Stimulated activated CD4-positive, alpha-beta T cell treated with anti-CD3 and anti-CD28 coated beads, Interleukin-4, amount 100 ng/mL, for 48 hours (primary cell): Measurements from ENCODE around the gene SLITRK2.

Experiments used
- DNase-seq, 2 donors: peaks; one replicate each; pipeline ENCODE4 v3.0.0-alpha.2; 2020; ENCODE audit warnings: low read depth in 2 of 2

SLITRK2 gene, protein sequence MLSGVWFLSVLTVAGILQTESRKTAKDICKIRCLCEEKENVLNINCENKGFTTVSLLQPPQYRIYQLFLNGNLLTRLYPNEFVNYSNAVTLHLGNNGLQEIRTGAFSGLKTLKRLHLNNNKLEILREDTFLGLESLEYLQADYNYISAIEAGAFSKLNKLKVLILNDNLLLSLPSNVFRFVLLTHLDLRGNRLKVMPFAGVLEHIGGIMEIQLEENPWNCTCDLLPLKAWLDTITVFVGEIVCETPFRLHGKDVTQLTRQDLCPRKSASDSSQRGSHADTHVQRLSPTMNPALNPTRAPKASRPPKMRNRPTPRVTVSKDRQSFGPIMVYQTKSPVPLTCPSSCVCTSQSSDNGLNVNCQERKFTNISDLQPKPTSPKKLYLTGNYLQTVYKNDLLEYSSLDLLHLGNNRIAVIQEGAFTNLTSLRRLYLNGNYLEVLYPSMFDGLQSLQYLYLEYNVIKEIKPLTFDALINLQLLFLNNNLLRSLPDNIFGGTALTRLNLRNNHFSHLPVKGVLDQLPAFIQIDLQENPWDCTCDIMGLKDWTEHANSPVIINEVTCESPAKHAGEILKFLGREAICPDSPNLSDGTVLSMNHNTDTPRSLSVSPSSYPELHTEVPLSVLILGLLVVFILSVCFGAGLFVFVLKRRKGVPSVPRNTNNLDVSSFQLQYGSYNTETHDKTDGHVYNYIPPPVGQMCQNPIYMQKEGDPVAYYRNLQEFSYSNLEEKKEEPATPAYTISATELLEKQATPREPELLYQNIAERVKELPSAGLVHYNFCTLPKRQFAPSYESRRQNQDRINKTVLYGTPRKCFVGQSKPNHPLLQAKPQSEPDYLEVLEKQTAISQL

GRCh38 chrX:145817331-145818185, at the start of gene SLITRK2:
Gene SLITRK2, plus strand, starts transcription at chrX:145817829. Its CDS starts 4,597 bp downstream, at chrX:145822426.
- DNase-seq = no peak

DNA sequence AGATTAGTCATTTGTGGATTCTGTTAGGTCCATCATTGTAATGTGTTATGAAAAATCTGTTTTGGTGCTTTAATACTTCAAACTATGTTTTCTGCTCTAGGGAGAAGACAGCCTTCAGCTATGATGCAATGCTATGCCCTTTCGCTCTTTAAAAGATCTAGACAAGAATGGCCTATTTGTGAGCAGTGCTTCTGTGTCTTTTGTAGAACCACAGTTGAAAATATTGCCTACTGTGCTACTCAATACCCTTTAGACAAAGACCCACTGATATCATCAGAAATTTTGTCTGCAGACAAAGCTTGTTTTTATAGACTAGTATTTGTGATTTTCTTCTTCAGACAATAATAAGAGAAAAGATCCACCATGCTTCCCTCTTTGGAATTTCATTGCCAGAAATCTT, 44.6 kb upstream of the SLITRK2 start:
- DNase-seq = no peak

DNA sequence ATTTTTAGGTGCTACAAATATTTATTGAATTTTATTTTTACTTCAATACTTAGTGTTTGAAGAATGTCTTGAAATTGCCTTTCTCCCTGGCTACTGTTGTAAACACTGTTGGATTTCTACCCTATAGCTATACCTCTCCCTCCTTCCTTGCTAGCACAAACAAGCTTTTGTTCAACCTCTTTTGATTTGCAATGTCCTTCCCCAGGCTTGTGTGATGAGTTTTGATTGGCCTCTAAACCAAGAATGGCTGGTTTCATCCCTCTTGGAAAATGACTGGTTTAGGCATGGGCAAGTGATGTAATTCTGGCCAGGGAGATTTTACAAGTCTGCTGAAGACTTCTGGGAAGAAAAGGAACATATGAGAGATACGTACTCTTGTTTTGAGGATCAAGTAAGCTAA, 25.3 kb upstream of the SLITRK2 start:
- no peak for DNase-seq

GRCh38 chrX:145803508-145803907, 14.1 kb upstream of the SLITRK2 start:
- DNase-seq = no peak

DNA sequence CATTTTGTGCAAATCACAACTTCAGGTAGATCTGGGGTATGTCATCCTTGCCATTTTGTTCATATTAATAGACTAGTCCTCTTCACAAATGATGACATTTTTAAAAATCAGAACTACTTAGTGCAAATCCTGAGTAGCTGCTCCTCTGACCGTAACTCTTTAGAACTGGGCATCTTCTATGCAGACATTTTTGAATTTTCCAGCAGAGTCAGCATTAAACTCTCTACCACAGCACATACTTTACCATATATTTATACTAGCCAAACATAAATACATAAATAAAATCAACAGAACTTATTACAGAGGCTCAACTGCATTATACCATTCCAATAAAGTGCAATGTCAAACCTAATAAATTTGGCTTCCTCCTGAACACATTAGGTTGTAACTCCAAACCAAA, 4.5 kb upstream of the SLITRK2 start:
- no peak for DNase-seq

- DNase-seq = no peak
These were observed 871 bp upstream of the SLITRK2 start for GRCh38 chrX:145816601-145817315.

GRCh38 chrX:145818186-145819113, 821 bp downstream of the SLITRK2 start:
- DNase-seq = no peak

DNA sequence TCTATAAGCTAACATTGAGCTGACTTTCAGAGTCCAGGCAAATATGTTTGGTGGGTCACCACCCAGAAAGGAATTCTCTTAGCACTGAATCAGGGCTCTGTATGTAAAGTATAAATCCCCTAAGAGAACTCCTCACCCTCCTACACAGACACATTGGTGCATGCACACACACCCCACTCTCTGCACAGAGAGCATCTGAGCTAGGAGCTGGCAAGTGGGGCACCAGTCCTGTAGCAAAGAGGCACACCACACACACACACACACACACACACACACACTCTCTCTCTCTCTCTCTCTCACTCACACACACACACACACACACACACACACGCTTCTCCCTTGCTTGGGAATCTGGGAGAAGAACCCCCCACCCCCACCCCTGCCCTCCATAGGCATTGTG, 3.2 kb downstream of the SLITRK2 start:
- DNase-seq = no peak

DNA sequence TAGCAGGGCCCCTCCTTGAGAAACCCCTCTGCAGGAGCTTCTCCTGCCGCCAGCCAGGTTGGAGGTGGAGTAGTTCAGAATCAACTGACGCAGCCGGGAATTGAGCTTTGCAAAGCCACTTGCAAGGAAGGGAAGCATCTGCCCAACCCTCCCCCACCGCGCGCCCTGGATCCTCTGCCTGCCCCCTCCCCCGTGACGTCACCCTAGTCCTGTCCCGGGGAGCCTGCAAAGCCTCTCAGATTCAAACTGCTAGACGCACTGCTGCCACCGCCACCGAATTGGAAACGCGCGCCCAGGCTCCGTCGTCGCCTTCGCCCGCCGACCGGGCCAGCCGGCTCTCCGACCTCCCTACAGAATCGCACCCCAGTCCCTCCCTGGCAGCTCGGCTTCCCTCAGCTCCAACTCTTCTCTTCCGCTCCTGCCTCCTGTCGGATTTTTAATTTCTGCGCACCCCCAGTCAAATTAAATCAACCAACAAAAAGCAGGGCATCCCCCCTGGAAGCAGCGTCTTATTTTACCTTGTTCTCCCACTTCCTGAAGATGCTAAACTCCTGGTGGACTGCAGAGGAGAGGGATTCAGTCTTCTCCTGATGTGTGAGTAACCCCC, 3.8 kb downstream of the SLITRK2 start:
- no peak for DNase-seq

GRCh38 chrX:145821898-145822571, 4.4 kb downstream of the SLITRK2 start:
- no peak for DNase-seq

DNA sequence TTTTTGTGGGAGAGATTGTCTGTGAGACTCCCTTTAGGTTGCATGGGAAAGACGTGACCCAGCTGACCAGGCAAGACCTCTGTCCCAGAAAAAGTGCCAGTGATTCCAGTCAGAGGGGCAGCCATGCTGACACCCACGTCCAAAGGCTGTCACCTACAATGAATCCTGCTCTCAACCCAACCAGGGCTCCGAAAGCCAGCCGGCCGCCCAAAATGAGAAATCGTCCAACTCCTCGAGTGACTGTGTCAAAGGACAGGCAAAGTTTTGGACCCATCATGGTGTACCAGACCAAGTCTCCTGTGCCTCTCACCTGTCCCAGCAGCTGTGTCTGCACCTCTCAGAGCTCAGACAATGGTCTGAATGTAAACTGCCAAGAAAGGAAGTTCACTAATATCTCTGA, 5.5 kb downstream of the SLITRK2 start:
- no peak for DNase-seq

DNA sequence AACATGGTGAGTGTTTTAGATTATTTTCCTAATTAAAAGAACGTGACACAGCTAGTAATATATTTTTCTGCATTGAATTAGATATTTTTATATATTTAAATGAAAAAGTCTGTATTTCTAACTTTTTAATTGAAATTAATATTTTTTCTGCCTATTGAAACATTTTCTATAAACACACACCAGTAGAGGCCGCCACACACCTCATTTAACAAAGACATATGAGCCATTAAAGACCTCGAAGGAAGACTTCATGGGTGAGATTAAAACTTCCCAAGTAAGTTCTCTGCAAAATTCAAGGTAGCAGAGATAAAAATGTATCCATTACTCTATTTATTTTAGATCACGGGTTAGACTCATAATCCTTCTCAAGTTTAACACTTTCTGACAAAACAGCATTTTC, 8.3 kb downstream of the SLITRK2 start:
- no peak for DNase-seq

DNA sequence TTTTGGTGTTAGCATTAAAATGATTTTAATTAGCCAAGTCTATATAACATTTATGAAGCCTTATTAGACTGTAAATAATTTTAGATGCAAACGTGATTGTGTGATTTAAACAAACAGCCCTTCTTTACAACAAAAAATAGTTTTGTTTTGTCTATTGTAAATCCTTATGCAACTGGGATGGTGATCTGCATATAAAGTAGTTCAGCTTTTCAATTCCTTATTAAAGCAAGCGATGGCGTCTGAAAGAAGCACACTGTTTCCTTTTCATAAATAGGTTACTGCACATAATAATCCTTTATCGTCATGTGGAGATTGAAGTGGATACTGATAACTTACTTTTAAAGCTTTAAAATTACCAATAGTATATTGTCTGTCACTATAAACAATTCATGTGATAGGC, 8.8 kb downstream of the SLITRK2 start:
- no peak for DNase-seq

DNA sequence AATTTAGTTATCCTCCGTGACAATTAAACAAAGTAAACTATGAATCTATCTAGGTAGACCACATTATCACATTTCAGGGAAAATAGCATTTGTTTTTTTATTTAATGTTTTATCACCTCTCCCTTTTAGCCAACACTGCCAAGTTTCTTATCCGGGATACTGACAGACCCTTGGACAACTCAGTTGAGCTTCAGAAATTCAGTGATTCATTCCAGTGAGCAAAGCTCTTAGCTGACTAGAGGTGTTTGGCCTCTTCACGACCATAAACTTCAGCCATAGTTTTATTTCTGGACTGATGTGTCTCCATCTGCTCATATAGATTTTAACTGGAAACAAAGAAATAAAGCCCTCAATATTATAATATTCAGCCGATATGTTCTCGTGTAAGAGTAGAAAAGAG, 15.2 kb downstream of the SLITRK2 start:
- no peak for DNase-seq

DNA sequence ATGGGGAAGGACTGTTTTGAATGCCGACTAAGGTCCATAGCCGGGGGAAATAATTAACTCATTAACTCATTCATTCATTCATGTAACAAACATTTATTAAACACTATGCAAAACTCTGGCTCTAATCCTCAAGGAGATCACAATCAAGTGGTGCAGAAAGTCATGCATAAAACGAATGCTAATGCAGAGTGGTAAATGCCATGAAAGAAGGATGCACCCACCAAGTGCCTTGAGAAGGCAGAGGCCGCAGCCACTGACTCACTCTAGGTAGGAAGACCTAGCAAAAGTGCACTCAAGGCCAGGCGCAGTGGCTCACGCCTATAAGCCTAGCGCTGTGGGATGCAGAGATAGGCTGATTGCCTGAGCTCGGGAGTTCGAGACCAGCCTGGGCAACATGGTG, 22.9 kb downstream of the SLITRK2 start:
- DNase-seq = no peak

GRCh38 chrX:145843146-145843904, 25.7 kb downstream of the SLITRK2 start:
- no peak for DNase-seq

DNA sequence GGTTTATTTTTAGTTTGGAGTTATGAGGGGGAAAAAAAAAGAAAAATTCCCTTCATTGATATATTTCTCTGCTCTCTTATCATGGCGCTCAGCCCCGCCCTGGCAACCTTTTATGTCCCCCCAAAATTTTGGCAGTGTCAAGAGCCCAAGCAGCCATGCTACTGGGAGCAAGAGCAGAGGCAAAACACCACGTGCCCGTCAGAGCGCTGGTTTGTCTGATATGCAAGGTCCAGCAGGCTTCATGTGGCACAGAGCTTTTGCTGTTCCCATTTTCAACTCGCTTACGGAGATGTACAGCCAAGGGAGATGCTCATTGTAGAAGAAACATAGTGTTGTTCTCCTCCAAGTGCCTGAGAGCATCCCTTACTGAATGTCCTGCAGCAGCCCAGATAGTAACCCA, 27.3 kb downstream of the SLITRK2 start:
- DNase-seq = no peak

DNA sequence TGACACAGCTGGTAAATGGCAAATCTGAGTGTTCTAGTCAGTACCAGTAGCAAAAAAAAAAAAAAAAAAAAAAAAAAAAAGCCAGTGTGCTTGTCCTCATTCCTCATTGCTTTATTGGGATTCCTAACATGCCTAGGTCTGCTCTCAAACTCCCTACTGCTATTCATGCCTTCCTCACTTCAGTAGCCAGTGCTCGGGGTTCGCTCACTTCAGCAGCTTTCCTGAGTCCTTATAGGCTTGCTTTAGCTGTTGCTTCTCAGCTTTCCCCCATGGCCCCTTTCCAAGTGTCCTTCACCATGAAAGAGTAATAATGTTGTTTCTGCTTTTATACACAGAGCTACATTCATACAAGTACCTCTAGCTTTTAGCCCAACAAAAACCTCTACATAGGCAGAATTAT, 30.8 kb downstream of the SLITRK2 start:
- no peak for DNase-seq

DNA sequence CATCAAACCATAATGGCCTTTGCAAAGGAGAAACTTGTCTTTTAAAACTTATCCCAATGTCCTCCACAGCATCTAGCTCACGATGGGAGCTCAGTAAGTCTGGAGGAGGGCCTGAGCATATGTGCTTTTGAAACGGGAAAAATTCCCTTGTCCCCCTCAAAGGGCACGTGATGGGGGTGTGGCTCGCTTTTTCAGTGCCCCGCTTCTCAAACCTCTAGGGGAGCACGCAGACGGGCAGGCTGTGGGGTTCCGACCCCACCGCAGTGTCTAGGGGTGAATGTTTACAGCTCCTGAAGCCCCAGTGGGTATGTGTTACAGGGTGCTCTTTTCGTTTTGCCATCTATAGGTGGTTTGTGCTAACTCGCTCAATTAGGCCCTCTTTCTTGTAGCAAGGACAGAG, 31.2 kb downstream of the SLITRK2 start:
- DNase-seq = no peak
